ENCODE results near the gene KLF16. TPM values are rescaled to one million over a fixed set of nuclear protein-coding genes. Genes with fewer than 3 reads are reported as not detected.

Gene KLF16
- total and polyA plus RNA-seq, 4 experiments from 2014 or later: 0.39 to 19.3 (median 9.6) TPM

DNA sequence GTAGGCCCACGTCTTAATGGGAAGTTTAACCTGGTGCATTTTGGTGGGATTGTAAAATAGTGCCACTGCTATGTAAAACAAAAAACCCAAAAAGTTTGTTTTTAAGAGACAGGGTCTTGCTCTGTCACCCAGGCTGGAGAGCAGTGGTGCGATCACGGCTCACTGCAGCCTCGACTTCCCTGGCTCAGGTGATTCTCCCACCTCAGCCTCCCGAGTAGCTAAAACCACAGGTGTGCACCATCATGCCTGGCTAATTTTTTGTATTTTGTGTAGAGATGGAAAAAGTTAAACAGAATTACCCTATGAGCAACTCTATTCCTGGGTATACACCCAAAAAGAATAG is 14.3 kb downstream of the KLF16 start:
- ChIA-PET CTCF (ENCODE audit: partially characterized antibody) (interaction anchor here (1.1 to 1.7 kb wide), 6 partner anchors 8 to 26 kb away, joined by 3 to 6 read pairs (median 4); no protein-coding TSS in a partner anchor), POLR2A (ENCODE audit: partially characterized antibody) (interaction anchor here (0.6 to 1.6 kb wide), 5 partner anchors 8 to 414 kb away, joined by 3 to 6 read pairs (median 4); no protein-coding TSS in a partner anchor)
- Mint-ChIP-seq H3K4me3 (peak overlapping the region in 3 of 8 donors; percentile 60 to 89 (median 72)), H3K9me3 (peaks cover 0 to 3% (median 0%) of the 10 kb centered on the region in 8 donors), H3K36me3 (peaks cover 0 to 10% of the 10 kb centered on the region in 2 donors), H3K27ac (peak overlapping the region; percentile 82 to 94 (median 90)), H3K27me3 (no peaks in the 10 kb centered on the region), H3K4me1 (peaks cover 30 to 70% (median 49%) of the 10 kb centered on the region in 4 donors)
- peaks cover 12% of the 10 kb centered on the region for H3K36me3 ChIP-seq (ENCODE audit: insufficient read depth, low read length)
- intact Hi-C loops (cut with micrococcal nuclease): loop anchor here (2.0 kb wide), 2 partner anchors 14 to 34 kb away; partner anchors contain the start of gene KLF16
- H3K27me3 ChIP-seq (ENCODE audit: insufficient read depth, low read length): no peaks in the 10 kb centered on the region
- DNase-seq: no peak
- H3K27ac ChIP-seq (ENCODE audit: low read depth, low read length): peak overlapping the region; percentile 93
- H3K4me1 ChIP-seq (ENCODE audit: insufficient read depth, low read length): peaks cover 75% of the 10 kb centered on the region
- H3K4me3 ChIP-seq (ENCODE audit: low read length in 2 of 2): no peak overlapping the region
- no peaks in the 10 kb centered on the region for H3K9me3 ChIP-seq (ENCODE audit: control insufficient read depth in 1 of 2, low read length in 2 of 2)

DNA sequence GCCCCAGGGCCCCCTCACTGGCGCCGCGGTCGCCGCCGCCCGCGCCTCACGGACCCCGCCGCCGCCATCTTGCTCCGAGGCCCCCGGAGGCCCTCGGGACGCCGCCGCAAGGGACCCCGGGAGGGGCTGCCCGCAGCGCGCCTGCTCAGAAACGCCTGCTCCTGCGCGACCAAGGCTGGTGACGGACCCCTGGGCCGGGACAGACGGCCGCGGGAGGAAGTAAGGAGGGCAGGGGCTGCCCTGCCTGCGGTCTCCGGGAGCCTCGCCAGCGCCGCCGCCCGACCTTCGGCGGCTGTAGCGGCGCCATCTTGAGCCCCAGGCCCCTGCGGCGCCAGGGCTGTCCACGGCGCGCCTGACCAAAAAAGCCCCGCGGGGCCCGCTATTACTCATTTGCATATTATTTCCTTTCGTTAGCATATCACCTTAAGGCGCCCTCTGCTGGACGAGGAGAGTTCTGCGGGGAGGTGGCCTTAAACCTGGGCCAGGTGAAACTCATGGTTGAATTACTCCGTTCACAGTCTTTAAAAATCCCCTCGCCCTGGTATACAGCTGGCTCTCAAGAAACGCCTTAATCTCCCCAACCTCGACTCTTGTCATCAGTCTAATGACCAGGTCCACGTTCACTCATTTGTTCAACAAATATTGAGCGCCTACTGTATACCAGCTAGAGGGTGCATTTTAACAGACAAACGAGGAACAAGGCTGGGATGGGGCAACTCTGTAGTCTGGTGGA is 14.8 kb downstream of the KLF16 start, which contains the start of gene REXO1:
Gene REXO1, minus strand, starts transcription at position 85 of the 733 bp plus-strand sequence. CDS start 125 bp downstream, outside the sequence.
- Histone ChIP-seq H3K9me3 (ENCODE audit: control insufficient read depth in 1 of 2, low read length in 2 of 2) (no peaks in the 10 kb centered on the region), H3K27me3 (ENCODE audit: insufficient read depth, low read length) (no peaks in the 10 kb centered on the region), H3K4me3 (ENCODE audit: low read length in 2 of 2) (peak within 1 kb of the TSS; percentile 73 to 92), H3K4me1 (ENCODE audit: insufficient read depth, low read length) (peaks cover 75% of the 10 kb centered on the region), H3K27ac (ENCODE audit: low read depth, low read length) (peak within 1 kb of the TSS; percentile 93), H3K36me3 (ENCODE audit: insufficient read depth, low read length) (peaks cover 13% of the 10 kb centered on the region)
- no peaks in the 10 kb centered on the region for H3K27me3 Mint-ChIP-seq
- DNase-seq: peak; percentile 97 to 100 (median 98)
- H3K4me1 Mint-ChIP-seq: peaks cover 31 to 75% (median 50%) of the 10 kb centered on the region in 4 donors
- H3K27ac Mint-ChIP-seq: peak within 1 kb of the TSS; percentile 91 to 94 (median 94)
- peak within 1 kb of the TSS; percentile 87 to 93 (median 90) for H3K4me3 Mint-ChIP-seq
- CTCF ChIA-PET (ENCODE audit: partially characterized antibody): interaction anchor here (1.1 to 1.7 kb wide), 6 partner anchors 9 to 27 kb away, joined by 3 to 6 read pairs (median 4); no protein-coding TSS in a partner anchor
- peaks cover 0 to 3% (median 0%) of the 10 kb centered on the region in 8 donors for H3K9me3 Mint-ChIP-seq
- POLR2A ChIA-PET (ENCODE audit: partially characterized antibody): interaction anchor here (0.6 to 1.6 kb wide), 5 partner anchors 9 to 414 kb away, joined by 3 to 6 read pairs (median 4); no protein-coding TSS in a partner anchor
- intact Hi-C loops (cut with micrococcal nuclease): loop anchor here (1.0 to 2.0 kb wide), 4 partner anchors 14 to 57 kb away; partner anchors contain the start of genes ADAT3, ATP8B3, KLF16 and SCAMP4
- peaks cover 0 to 10% of the 10 kb centered on the region in 2 donors for H3K36me3 Mint-ChIP-seq

DNA sequence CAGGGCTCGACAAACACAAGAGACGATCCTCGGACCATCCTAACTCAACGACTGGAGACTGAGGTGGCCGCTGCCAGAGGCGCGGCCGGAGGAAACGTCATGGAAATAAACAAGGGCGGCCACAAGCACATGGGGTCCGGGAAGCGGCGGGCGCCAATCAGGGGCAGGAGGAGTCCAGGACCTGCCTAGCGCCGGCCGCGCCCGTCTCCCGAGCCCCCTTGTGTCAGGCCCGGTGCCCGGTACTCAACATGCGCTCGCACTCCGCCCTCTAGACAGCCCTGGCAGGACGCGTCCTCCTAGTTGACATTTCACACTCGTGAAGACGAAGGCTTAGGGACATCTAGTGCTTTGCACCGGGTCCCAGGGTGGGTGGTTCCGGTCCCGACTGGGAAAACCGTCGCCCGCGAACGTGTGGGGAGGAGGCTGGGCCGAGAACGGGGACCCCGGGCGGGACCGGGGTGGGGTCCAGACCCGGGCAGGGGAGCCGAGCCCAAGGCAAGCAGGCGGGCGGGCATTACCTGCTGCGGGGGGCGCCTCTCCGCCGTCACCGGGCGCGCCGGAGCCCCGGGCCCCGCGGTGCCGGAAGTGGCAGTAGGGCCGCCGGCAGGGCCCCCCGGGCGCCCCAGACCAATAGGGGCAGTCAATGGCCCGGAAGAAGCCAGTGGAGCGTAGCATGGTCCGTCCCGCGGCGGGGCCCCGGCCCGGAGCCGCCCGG is 15.5 kb downstream of the KLF16 start:
- peaks cover 13% of the 10 kb centered on the region for H3K36me3 ChIP-seq (ENCODE audit: insufficient read depth, low read length)
- ChIA-PET POLR2A (ENCODE audit: partially characterized antibody) (no interaction called here), CTCF (ENCODE audit: partially characterized antibody) (interaction anchor here (1.8 kb wide), 1 partner anchor 10 kb away, joined by 7 read pairs; no protein-coding TSS in a partner anchor)
- peak overlapping the region; percentile 93 for H3K27ac ChIP-seq (ENCODE audit: low read depth, low read length)
- peaks cover 0 to 8% of the 10 kb centered on the region in 2 donors for H3K36me3 Mint-ChIP-seq
- H3K4me1 Mint-ChIP-seq: peaks cover 28 to 71% (median 45%) of the 10 kb centered on the region in 4 donors
- H3K4me3 ChIP-seq (ENCODE audit: low read length in 2 of 2): peak overlapping the region; percentile 68 to 92
- H3K4me1 ChIP-seq (ENCODE audit: insufficient read depth, low read length): peaks cover 74% of the 10 kb centered on the region
- H3K9me3 ChIP-seq (ENCODE audit: control insufficient read depth in 1 of 2, low read length in 2 of 2): no peaks in the 10 kb centered on the region
- intact Hi-C loops (cut with micrococcal nuclease): loop anchor here (1.0 to 2.0 kb wide), 4 partner anchors 15 to 57 kb away; partner anchors contain the start of genes ADAT3, ATP8B3, KLF16 and SCAMP4
- H3K9me3 Mint-ChIP-seq: peaks cover 0 to 3% (median 0%) of the 10 kb centered on the region in 8 donors
- DNase-seq: no peak
- H3K27ac Mint-ChIP-seq: peak overlapping the region; percentile 91 to 94 (median 93)
- H3K27me3 ChIP-seq (ENCODE audit: insufficient read depth, low read length): no peaks in the 10 kb centered on the region
- peak overlapping the region; percentile 87 to 93 (median 90) for H3K4me3 Mint-ChIP-seq
- H3K27me3 Mint-ChIP-seq: no peaks in the 10 kb centered on the region

DNA sequence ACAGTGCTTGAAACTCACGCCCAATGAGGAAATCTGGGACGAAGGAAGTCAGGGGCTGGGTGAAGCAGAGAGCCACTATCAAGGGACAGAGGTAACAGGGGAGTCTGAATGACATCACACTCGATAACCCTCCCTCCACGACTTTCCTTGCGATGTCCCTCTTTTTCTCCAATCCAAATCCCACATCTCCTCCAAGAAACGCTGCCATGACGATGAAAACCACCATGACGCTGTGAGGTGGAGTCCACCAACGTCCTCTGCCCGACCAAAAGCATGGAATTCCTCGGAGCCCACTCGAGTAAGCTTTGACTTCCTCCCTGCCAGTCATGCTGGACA is 16.1 kb downstream of the KLF16 start:
- POLR2A ChIA-PET (ENCODE audit: partially characterized antibody): interaction anchor here (0.6 kb wide), 1 partner anchor 388 kb away, joined by 3 read pairs; the partner anchor contains the start of gene PLEKHJ1
- H3K9me3 ChIP-seq (ENCODE audit: control insufficient read depth in 1 of 2, low read length in 2 of 2): no peaks in the 10 kb centered on the region
- CTCF ChIA-PET (ENCODE audit: partially characterized antibody): interaction anchor here (1.8 kb wide), 1 partner anchor 9 kb away, joined by 7 read pairs; no protein-coding TSS in a partner anchor
- intact Hi-C loops (cut with micrococcal nuclease): no loop called here
- peaks cover 74% of the 10 kb centered on the region for H3K4me1 ChIP-seq (ENCODE audit: insufficient read depth, low read length)
- Mint-ChIP-seq H3K36me3 (peaks cover 0 to 8% of the 10 kb centered on the region in 2 donors), H3K9me3 (peaks cover 0 to 3% (median 0%) of the 10 kb centered on the region in 8 donors), H3K27me3 (no peaks in the 10 kb centered on the region), H3K27ac (peak overlapping the region; percentile 91 to 94 (median 93)), H3K4me1 (peaks cover 28 to 71% (median 46%) of the 10 kb centered on the region in 4 donors), H3K4me3 (peak overlapping the region; percentile 87 to 93 (median 90))
- no peak for DNase-seq
- peak overlapping the region; percentile 93 for H3K27ac ChIP-seq (ENCODE audit: low read depth, low read length)
- H3K36me3 ChIP-seq (ENCODE audit: insufficient read depth, low read length): peaks cover 13% of the 10 kb centered on the region
- H3K4me3 ChIP-seq (ENCODE audit: low read length in 2 of 2): peak overlapping the region; percentile 68 to 92
- H3K27me3 ChIP-seq (ENCODE audit: insufficient read depth, low read length): no peaks in the 10 kb centered on the region

DNA sequence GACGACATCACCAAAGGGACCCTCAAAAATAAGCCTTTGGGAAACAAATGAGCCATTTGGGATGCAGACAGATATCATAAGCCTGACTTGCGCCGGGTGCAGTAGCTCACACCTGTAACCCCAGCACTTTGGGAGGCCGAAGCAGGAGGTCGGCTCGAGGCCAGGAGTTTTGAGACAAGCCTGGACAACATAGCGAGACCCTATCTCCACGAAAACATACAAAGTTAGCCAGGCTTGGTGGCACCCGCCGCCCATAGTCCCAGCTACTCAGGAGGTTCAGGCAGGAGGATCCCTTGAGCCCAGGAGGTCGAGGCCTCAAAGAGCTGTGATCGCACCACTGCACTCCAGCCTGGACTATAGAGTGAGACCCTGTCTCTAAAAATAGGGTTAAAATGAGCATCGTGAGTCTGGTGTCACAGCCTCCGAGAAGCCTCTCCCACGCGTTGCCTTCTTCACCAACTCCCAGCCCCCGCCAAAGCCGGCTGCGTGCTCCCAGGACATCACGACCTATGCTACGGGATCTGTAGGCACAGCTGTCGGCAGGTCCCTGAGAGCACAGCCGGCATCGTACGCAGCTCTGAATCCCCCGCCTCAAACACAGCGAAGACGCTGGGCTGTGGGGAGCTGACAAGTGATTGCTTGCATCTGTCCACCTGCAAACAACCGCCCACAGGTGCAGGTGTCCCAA is 16.7 kb downstream of the KLF16 start:
- CTCF ChIA-PET (ENCODE audit: partially characterized antibody): interaction anchor here (0.9 to 1.8 kb wide), 2 partner anchors 9 to 21 kb away, joined by 3 to 7 read pairs; no protein-coding TSS in a partner anchor
- H3K4me3 Mint-ChIP-seq: peak overlapping the region; percentile 87 to 93 (median 90)

DNA sequence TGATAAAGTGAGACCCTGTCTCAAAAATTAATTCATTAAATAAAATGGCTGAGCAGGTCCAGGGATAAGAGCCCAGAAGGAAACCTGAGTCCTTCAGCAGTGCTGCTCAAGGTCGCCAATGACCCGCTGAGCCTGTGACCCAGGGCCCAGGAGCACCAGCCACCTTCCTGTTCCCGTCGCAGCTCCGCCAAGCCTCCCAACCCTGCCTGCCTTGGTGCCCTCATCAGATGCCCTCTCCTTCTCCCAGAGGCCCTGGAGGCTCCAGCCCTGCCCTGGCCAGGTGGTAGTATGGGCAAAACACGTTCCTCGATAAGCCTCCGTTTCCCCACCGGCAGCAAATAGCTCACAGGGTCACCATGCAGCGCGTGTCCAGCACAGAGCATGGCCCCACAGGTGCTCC is 17.7 kb downstream of the KLF16 start:
- peak overlapping the region in 1 of 7 donors; percentile 94 for H3K27ac Mint-ChIP-seq
- ChIA-PET CTCF (ENCODE audit: partially characterized antibody) (interaction anchor here (0.9 to 1.8 kb wide), 2 partner anchors 8 to 20 kb away, joined by 3 to 7 read pairs; no protein-coding TSS in a partner anchor), POLR2A (ENCODE audit: partially characterized antibody) (no interaction called here)
- peak overlapping the region in 4 of 8 donors; percentile 62 to 90 (median 83) for H3K4me3 Mint-ChIP-seq
- H3K27me3 Mint-ChIP-seq: no peaks in the 10 kb centered on the region
- H3K9me3 ChIP-seq (ENCODE audit: control insufficient read depth in 1 of 2, low read length in 2 of 2): no peaks in the 10 kb centered on the region
- no peak overlapping the region for H3K4me3 ChIP-seq (ENCODE audit: low read length in 2 of 2)
- H3K36me3 Mint-ChIP-seq: peaks cover 0 to 10% of the 10 kb centered on the region in 2 donors
- H3K36me3 ChIP-seq (ENCODE audit: insufficient read depth, low read length): peaks cover 13% of the 10 kb centered on the region
- H3K4me1 Mint-ChIP-seq: peaks cover 29 to 76% (median 53%) of the 10 kb centered on the region in 4 donors
- peaks cover 0 to 3% (median 0%) of the 10 kb centered on the region in 8 donors for H3K9me3 Mint-ChIP-seq
- no peak overlapping the region for H3K27ac ChIP-seq (ENCODE audit: low read depth, low read length)
- no peaks in the 10 kb centered on the region for H3K27me3 ChIP-seq (ENCODE audit: insufficient read depth, low read length)
- intact Hi-C loops (cut with micrococcal nuclease): no loop called here
- DNase-seq: no peak
- peaks cover 74% of the 10 kb centered on the region for H3K4me1 ChIP-seq (ENCODE audit: insufficient read depth, low read length)

More for the DNA sequence above, 16.7 kb downstream of the KLF16 start:
- POLR2A ChIA-PET (ENCODE audit: partially characterized antibody): interaction anchor here (0.6 kb wide), 2 partner anchors 74 to 389 kb away, joined by 3 read pairs; partner anchors contain the start of gene PLEKHJ1
- peaks cover 74% of the 10 kb centered on the region for H3K4me1 ChIP-seq (ENCODE audit: insufficient read depth, low read length)
- Mint-ChIP-seq H3K27ac (peak overlapping the region in 6 of 7 donors; percentile 91 to 94 (median 93)), H3K4me1 (peaks cover 29 to 73% (median 51%) of the 10 kb centered on the region in 4 donors), H3K27me3 (no peaks in the 10 kb centered on the region), H3K36me3 (peaks cover 0 to 8% of the 10 kb centered on the region in 2 donors), H3K9me3 (peaks cover 0 to 3% (median 0%) of the 10 kb centered on the region in 8 donors)
- H3K9me3 ChIP-seq (ENCODE audit: control insufficient read depth in 1 of 2, low read length in 2 of 2): no peaks in the 10 kb centered on the region
- no peak for DNase-seq
- H3K4me3 ChIP-seq (ENCODE audit: low read length in 2 of 2): peak overlapping the region; percentile 68 to 92
- intact Hi-C loops (cut with micrococcal nuclease): no loop called here
- H3K27me3 ChIP-seq (ENCODE audit: insufficient read depth, low read length): no peaks in the 10 kb centered on the region
- peaks cover 13% of the 10 kb centered on the region for H3K36me3 ChIP-seq (ENCODE audit: insufficient read depth, low read length)
- H3K27ac ChIP-seq (ENCODE audit: low read depth, low read length): peak overlapping the region; percentile 93

All from CD4-positive, alpha-beta memory T cell (primary cell).